Stomach smooth muscle (tissue), 2 donors: ENCODE results near the gene DAB1.

ENCODE experiments used
- H3K27ac ChIP-seq: one replicate; pipeline ENCODE4 v1.7.0; 2013; ENCODE audit warnings: mild to moderate bottlenecking, low read length, inconsistent platforms
- H3K27me3 ChIP-seq, 2 donors: one replicate each; pipeline ENCODE4 v1.7.0; 2013; ENCODE audit warnings: low read length in 2 of 2; ENCODE audit not compliant: insufficient read depth in 2 of 2, control insufficient read depth in 1 of 2
- H3K36me3 ChIP-seq, 2 donors: one replicate each; pipeline ENCODE4 v1.7.0; 2013; ENCODE audit warnings: low read length in 2 of 2; ENCODE audit not compliant: control insufficient read depth in 2 of 2, insufficient read depth in 2 of 2
- H3K4me1 ChIP-seq: one replicate; pipeline ENCODE4 v1.7.0; 2013; ENCODE audit warnings: low read length; ENCODE audit not compliant: control insufficient read depth, insufficient read depth
- H3K4me3 ChIP-seq, 2 donors: one replicate each; pipeline ENCODE4 v1.7.0; 2013; ENCODE audit warnings: low read length in 2 of 2
- H3K9ac ChIP-seq, 2 donors: one replicate each; pipeline ENCODE4 v1.7.0; 2013; ENCODE audit warnings: low read length in 2 of 2, mild to moderate bottlenecking in 1 of 2
- H3K9me3 ChIP-seq, 2 donors: one replicate each; pipeline ENCODE4 v1.7.0; 2013; ENCODE audit warnings: low read length in 2 of 2; ENCODE audit not compliant: control insufficient read depth in 2 of 2
- donor health status: healthy.
- donor health status: Pancreatic carcinoma.

DAB1 gene

GRCh38 chr1:57063406-57064125, 360.3 kb downstream of the DAB1 start:
- Histone ChIP-seq H3K36me3 (no peaks in the 10 kb centered on the region), H3K9ac (no peak overlapping the region), H3K27ac (no peak overlapping the region), H3K4me1 (peaks cover 3% of the 10 kb centered on the region), H3K9me3 (no peaks in the 10 kb centered on the region), H3K27me3 (no peaks in the 10 kb centered on the region), H3K4me3 (no peak overlapping the region)

DNA sequence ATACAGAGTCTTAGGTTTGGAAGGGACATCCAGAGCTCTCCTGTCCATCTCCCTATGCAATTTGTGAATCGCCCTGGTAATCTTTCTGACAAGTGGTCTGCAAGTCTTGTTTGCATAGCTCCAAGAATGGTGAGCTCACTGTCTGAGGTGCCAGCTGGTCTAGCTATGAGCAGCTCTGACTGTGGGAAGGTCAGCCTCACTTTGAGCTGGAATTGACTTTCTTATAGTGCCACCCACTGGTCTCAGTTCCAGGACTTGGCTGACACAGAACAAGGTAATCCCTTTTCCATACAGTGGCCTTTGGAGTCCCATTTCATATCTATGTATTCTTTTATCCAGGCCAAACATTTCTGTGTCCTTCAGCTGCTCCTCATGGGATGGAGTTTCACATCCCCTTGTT, 362.5 kb downstream of the DAB1 start:
- H3K36me3 ChIP-seq, result no peaks in the 10 kb centered on the region
- H3K4me3 ChIP-seq, result no peak overlapping the region
- no peaks in the 10 kb centered on the region for H3K9me3 ChIP-seq

GRCh38 chr1:57060451-57060850, 363.4 kb downstream of the DAB1 start:
- no peaks in the 10 kb centered on the region for H3K27me3 ChIP-seq
- no peaks in the 10 kb centered on the region for H3K36me3 ChIP-seq
- no peak overlapping the region for H3K27ac ChIP-seq
- no peak overlapping the region for H3K4me3 ChIP-seq
- no peak overlapping the region for H3K9ac ChIP-seq
- H3K4me1 ChIP-seq, result no peaks in the 10 kb centered on the region
- no peaks in the 10 kb centered on the region for H3K9me3 ChIP-seq

More for the DNA sequence above, 362.5 kb downstream of the DAB1 start:
- Histone ChIP-seq H3K4me1 (peaks cover 3% of the 10 kb centered on the region), H3K27me3 (no peaks in the 10 kb centered on the region), H3K27ac (no peak overlapping the region), H3K9ac (no peak overlapping the region)

DNA sequence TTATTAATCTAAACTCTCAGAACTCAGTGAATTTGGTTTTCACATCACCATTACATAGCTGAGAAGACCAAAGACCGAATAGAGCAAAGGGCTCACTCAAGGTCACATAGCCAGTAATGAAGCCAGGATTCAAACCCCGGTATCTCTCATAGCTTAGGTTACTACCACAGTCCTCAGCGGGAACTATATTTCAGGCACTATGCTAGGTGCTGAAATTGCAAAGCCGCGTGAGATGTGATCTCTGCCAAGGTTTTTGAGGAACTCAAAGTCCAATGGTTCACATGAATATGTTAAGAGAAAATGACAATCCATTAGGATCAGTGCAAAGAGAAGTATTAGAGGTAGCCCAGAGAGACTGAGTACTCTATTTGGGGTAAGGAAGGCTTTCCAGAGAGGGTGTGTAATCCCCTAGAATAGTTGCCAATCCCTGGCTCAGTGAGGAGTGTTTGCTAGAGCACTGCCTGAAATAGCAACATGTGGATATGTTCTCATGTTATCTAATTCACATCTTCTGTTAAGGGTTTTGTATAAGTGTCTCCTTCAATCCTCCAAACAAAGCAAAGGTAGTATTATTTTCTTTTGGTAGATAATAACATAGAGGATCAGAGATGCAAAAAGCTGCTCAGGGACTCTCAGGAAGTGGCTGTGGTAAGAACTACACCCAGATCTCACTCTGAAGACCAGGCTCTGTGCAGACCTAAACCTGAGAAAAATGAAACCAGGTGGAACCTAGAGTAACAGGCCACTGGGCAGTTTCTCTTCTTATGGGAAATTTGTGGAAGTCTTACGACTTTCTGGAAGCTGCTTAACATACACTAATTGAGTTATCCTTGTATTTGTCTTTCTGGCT, 365.0 kb downstream of the DAB1 start:
- no peak overlapping the region for H3K27ac ChIP-seq
- H3K9me3 ChIP-seq, result no peaks in the 10 kb centered on the region
- H3K4me3 ChIP-seq, result no peak overlapping the region
- no peaks in the 10 kb centered on the region for H3K27me3 ChIP-seq
- no peaks in the 10 kb centered on the region for H3K36me3 ChIP-seq
- no peaks in the 10 kb centered on the region for H3K4me1 ChIP-seq
- no peak overlapping the region for H3K9ac ChIP-seq

GRCh38 chr1:57048856-57049255, 375.0 kb downstream of the DAB1 start:
- no peaks in the 10 kb centered on the region for H3K4me1 ChIP-seq
- H3K4me3 ChIP-seq, result no peak overlapping the region
- no peaks in the 10 kb centered on the region for H3K27me3 ChIP-seq
- no peak overlapping the region for H3K27ac ChIP-seq
- H3K9ac ChIP-seq, result no peak overlapping the region
- H3K36me3 ChIP-seq, result no peaks in the 10 kb centered on the region
- no peaks in the 10 kb centered on the region for H3K9me3 ChIP-seq

DNA sequence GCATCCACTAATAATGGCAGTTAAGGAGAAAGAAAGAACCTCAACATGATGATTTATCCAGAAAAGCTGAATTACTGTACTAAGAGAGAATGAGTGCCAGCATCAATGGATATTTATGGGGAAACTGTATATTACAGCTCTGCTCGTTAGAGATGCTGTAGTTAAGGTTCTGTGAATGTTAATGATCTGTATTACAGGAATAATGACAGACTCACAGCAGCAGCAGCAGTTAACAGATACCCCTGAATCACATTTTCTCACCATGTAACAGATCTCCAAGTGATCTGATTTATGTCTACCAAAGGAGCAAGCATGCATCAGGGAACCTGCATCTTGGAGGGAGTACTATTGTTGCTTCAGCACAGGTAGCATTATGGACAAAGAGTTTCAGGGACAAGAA, 377.4 kb downstream of the DAB1 start:
- Histone ChIP-seq H3K27me3 (no peaks in the 10 kb centered on the region), H3K36me3 (no peaks in the 10 kb centered on the region), H3K9me3 (no peaks in the 10 kb centered on the region), H3K27ac (no peak overlapping the region), H3K9ac (no peak overlapping the region), H3K4me3 (no peak overlapping the region), H3K4me1 (no peaks in the 10 kb centered on the region)

GRCh38 chr1:57041901-57042300, 382.0 kb downstream of the DAB1 start:
- no peak overlapping the region for H3K27ac ChIP-seq

GRCh38 chr1:57040811-57041210, 383.0 kb downstream of the DAB1 start:
- Histone ChIP-seq H3K9ac (no peak overlapping the region), H3K27me3 (no peaks in the 10 kb centered on the region), H3K27ac (no peak overlapping the region), H3K9me3 (no peaks in the 10 kb centered on the region), H3K4me1 (no peaks in the 10 kb centered on the region), H3K4me3 (no peak overlapping the region), H3K36me3 (no peaks in the 10 kb centered on the region)

More at GRCh38 chr1:57041901-57042300, 382.0 kb downstream of the DAB1 start:
- Histone ChIP-seq H3K9ac (no peak overlapping the region), H3K4me3 (no peak overlapping the region), H3K27me3 (no peaks in the 10 kb centered on the region), H3K36me3 (no peaks in the 10 kb centered on the region), H3K4me1 (no peaks in the 10 kb centered on the region), H3K9me3 (no peaks in the 10 kb centered on the region)

- no peaks in the 10 kb centered on the region for H3K27me3 ChIP-seq
- H3K4me3 ChIP-seq, result no peak overlapping the region
- H3K27ac ChIP-seq, result no peak overlapping the region
- no peak overlapping the region for H3K9ac ChIP-seq
- no peaks in the 10 kb centered on the region for H3K9me3 ChIP-seq
- no peaks in the 10 kb centered on the region for H3K36me3 ChIP-seq
- no peaks in the 10 kb centered on the region for H3K4me1 ChIP-seq
Measured at GRCh38 chr1:57036641-57037579, 386.9 kb downstream of the DAB1 start.

DNA sequence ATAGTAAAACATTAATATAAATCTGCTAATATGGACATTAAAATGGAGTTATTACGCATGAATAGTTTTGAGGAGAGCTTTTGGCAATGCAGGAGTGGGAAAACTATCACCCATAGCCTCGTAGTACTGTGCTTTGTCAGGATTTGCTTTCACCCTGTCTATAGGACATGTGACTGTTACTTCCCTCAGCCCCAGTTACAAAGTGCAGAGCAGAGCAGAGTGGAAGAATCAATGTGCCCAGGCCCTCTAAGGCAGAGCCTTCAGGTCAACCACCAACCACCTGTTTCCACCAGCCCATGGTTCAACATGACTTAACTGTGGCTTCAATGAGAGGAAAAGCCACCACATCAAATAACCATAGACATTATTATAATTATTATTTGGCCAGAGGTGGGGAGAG, 389.1 kb downstream of the DAB1 start:
- H3K27ac ChIP-seq, result no peak overlapping the region
- H3K9me3 ChIP-seq, result no peaks in the 10 kb centered on the region
- H3K4me1 ChIP-seq, result no peaks in the 10 kb centered on the region
- no peaks in the 10 kb centered on the region for H3K36me3 ChIP-seq
- no peaks in the 10 kb centered on the region for H3K27me3 ChIP-seq
- no peak overlapping the region for H3K4me3 ChIP-seq
- no peak overlapping the region for H3K9ac ChIP-seq
